HG03175 (cell line): ENCODE results near the gene SLC6A19.

Experiments
- ATAC-seq: cut with Tn5 transposase; IDR thresholded peaks from one replicate; pipeline ENCODE4 v1.9.1; 2021; ENCODE audit warnings: mild to moderate bottlenecking, moderate library complexity; ENCODE audit not compliant: unreplicated experiment

The SLC6A19 gene

DNA sequence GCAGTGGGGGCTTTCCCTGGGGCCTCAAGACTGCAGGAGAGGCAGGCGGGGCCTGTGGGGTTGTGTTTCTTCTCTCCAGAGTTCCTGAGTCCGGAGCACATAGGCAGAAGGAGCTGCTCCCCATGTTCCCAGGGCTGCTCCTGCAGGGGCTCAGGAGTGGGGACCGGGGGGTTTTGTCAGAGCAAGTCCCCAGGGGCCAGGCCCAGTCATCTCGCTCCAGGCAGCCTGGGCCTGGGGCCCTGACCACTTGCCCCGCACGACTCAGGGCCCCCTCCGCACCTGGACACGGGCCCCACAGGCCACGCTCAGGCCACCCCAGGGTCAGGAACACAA lies 22.0 kb upstream of the SLC6A19 start:
- ATAC-seq, result no peak

DNA sequence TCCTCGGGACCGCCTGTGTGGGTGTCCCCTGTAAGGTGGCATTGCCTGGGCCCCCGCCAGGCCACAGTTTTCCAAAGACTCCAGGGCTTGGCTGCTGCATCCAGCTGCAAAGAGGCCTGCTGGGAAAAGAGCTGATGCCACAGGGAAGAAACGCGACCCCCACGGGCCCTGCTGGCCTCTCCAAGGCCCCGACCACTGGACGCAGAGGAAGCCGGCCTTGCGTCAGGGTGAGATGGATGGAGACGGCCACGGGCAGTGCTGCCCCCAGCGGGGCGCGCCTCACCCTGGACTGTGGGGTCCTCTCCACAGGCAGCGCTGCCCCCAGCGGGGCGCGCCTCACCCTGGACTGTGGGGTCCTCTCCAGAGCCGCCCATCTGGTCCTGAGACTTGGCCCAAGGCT lies 21.3 kb upstream of the SLC6A19 start:
- ATAC-seq, result no peak

DNA sequence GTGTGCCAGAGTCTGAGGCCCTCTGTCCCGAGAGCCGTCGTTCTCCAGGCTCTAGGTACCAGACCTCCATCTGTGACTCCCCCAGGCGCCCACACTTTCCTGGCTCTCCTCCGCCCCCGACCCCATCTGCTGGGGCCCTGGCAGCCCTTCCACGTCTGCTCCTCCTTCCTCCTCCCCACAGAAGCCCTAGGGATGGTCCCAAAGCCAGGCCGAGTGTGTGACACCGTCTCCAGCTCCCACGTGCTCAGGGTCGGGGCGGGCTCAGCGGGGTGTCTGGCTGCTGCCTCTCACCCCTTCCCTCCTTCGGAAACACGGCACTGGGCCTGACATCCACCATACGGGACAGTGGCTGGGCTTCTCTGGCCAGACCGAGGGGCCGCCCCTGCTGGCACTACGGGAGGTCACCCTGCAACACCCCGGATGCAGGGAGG lies 20.5 kb upstream of the SLC6A19 start:
- ATAC-seq, result no peak

DNA sequence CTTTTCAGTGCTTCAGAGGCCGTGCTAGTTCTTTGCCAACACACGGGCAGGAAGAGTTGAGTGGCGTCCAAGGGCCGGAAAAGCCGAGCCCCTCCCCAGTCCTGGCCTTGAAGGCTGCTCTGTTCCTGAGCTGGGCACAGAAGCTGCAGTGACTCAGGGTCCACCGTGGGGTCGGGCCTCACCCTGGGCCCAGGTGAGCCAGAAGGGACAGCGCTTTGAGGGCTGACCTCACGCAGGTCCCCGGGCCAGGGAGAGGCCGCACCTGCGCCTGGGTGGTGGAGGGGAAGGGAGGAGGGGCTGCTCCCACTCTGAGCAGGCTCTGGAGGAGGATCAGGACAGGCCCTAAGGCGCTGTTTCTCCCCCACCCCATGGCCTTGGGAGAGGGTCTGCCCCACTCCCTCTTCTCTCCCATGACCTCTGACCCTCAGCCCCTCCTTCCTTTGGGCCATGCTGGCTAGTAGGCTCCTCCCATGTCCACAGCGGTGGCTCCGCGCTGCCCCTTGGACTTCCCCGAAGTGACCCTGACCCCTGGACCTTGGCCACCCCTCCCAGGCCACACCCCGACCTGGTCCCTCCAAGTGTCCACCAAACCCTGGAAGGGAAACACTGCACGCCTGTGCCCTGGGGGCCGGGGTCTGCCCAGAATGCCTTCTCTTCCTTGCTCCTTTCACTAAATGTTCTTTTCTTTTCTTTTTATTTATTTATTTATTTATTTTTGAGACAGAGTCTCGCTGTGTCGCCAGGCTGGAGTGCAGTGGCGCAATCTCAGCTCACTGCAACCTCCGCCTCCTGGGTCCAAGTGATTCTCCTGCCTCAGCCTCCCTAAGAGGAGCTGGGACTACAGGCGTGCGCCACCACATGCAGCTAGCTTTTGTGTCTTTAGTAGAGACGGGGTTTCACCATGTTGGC lies 19.7 kb upstream of the SLC6A19 start:
- ATAC-seq, result no peak

DNA sequence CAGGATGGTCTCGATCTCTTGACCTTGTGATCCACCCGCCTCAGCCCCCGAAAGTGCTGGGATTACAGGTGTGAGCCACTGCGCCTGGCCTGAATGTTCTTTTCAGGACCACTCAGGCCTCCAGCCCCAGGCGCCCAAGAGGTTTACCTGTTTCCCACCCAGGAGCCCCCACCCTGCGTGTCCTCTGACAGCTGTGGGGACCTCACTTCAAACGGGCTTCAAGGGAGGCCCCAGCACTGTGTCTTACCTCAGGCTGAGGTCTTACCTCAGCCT lies 19.1 kb upstream of the SLC6A19 start:
- ATAC-seq, result no peak

DNA sequence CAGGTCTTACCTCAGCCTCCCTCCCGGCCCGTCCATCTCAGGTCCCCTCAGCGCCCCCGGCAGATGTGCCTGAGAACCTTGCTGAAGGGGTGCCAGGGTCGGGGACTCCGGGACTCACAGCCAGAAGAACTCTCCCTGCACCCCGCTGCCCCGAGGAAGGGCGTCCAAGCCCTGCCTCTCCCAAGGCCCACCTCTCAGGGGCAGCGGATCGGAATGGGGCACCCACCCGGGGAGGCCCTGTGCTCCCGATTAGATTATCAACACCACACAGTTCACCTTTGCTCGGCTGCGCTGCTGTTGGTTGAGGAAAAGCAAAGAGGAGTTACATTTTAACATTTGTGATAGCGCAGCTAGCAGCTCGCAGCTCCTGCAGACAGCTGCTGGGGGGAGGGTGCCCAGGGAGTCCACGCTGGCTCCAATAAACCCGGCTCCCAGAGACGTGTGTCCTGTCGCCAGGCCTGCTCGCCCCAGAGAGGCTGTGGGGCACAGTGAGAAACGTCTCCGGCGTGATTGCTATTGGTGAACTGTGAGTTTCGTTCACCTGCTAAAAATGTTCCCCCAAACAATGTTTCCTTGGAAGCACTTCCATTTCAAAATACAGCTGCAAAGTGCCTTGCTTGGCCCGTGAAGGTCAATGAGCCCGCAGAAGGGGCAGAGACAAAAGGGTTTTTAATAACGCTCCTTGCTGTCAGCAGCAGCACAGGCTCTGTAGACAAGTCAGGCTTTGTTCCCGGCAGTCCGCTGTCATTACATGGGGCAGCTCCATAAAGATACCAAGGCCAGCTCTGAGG lies 18.6 kb upstream of the SLC6A19 start:
- ATAC-seq, result no peak

DNA sequence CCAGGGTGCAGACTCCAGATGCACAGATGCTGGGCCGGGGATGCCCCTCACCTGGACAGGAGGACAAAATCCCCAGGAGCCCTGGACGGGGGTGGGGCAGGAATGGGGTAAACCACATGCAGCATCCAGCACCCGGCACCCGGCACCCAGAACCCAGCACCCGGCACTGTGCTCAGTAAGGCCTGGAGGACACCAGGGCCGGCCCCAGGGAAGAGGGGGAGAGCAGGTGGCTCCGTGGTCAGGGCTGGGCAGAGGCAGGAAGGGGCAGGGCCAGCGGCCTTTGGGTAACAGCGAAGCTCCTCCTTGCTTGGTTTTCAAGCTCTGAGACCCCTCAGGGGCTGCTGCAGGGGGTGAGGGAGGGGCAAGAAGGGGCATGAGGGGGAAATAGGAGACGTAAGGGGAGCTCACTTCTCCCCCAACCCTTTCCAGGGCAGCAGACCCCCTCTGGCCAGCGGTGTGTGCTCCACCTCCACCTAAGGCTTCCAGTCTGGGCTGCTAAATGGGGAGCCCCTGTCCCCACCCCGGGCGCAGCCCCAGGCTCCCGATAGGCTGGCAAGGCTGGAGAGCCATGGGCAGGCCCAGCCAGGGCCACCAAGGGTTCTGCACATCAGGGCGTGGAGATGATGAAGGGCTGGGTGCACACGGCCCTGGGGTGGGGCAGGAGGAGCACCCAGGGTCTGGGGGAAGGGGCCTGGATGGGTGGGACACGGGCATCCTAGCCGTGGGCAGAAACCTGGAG lies 17.8 kb upstream of the SLC6A19 start:
- ATAC-seq, result no peak

DNA sequence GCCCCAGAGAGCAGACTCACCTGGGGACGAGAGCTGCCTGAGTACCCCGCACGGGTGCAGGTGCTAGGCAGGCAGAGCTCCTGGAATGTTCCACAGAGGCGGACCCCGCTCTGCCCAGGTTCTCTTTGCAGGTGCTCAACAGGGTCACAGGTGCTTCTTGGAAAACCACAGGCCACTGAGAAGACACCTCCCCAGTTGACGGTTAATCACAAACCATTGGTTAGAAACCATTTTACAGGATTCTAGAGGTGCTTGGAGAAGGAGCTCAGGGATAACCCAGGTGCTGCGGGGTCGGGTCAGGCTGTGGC lies 17.3 kb upstream of the SLC6A19 start:
- ATAC-seq, result no peak

DNA sequence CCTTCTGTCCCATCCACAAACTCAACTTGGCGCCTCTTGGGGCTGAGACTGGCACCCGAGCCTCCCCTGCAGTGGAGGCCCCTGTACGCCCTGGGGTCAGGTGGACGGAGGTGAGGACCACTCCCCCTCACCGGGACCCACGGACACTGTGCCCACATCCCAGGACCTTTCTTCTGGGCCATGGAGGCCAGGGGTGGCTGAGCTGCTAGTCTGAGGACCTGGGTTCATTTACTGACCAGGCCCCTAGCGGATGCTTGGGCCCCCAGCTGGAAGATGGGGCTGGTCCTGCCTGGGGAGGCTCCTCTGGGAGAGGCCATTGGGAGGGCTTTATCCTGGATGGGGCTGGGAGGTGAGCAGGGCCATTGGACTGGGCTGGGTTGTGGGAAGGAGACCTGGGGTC lies 16.9 kb upstream of the SLC6A19 start:
- no peak for ATAC-seq

DNA sequence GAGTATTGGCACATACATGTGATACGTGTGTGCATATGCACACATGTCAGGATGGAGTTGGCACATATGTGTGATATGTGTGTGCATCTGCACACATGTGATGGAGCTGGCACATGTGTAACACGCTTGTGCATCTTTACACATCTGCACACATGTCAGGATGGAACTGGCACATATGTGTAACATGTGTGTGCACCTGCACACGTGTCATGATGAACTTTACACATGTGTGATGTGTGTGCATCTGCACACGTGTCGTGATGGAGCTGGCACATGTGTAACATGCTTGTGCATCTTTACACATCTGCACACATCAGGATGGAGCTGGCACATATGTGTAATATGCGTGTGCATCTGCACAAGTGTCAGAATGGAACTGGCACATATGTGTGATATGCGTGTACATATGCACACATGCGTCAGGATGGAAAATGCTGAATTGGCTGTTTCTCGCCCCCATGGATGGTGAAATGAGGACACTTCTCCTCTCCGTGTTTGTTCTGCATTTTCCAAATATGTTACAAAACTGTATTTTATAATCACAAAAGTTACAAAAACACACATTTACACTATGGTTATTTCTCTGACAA lies 16.3 kb upstream of the SLC6A19 start:
- no peak for ATAC-seq

DNA sequence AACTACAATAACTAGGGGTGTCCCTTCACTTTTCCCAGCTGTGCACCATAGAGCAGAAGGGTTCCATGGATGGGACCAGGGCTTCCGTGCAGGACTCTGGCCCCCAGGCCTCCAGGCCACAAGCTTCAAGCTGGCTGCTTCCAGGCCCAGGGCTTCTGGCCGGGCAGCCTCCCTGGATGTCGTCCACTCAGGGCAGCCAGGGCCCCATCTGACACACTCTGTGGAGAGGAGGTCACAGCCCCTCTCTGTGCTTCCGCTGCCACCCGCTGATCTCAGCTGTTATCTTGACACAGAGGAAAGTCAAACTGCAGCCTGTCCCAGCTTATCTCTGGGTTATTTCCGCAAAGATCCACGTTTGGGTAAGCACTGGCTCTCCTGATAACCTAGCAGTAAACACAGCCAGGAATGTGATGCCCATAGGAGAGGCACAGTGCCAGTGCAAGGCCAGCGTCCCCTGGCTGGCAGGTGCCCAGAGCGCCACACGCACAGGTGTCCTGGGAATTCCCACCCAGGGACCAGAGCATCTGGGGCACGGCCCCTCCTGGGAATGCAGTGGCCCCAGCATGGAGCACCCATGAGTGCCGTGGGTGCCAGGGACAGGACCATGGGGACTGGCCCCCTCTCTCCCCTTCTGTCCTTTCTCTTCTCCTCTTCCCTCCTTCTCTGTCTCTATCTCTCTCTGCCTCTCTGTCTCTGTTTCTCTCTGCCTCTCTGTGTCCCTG lies 15.6 kb upstream of the SLC6A19 start:
- no peak for ATAC-seq

DNA sequence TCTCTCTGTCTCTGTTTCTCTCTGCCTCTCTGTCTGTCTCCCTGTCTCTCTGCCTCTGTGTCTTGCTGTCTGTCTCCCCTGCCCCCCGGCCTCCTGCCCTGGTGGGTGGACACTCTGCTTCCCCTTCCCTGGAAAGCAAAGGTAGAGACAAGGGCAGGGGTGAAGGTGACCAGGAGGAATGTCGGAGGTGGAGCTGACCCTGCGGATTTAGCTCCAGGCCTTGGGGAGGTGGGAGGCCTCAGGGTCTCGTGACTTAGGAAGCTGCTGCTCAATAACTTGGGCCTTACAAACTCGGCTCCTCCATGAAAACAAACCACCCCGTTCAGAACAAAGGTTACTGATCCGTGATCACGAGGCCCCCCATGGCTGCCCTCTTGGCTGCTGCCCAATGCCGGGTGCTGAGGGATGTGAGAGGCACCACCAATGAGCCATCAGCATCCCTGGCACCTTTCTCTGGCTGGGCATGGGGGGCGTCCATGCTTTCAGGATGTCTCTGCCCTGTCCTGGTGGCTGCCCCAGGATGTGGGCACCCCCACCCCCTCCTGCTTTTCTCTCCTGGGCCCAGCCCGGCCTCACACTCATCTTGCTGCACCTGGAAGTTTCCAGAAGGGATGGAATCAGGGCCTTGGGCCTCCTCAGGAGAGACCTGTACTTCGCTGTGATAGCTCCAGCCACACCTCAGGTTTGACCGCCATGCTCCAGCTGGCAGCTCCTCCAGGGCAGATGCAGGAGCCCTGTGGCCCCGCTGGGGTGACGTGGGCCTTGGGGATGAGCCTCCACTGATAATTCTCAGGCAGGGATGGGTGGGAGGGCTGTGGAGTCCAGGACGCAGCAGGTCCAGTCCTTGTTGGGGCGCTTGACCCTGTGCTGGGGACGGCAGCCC lies 14.8 kb upstream of the SLC6A19 start:
- no peak for ATAC-seq

DNA sequence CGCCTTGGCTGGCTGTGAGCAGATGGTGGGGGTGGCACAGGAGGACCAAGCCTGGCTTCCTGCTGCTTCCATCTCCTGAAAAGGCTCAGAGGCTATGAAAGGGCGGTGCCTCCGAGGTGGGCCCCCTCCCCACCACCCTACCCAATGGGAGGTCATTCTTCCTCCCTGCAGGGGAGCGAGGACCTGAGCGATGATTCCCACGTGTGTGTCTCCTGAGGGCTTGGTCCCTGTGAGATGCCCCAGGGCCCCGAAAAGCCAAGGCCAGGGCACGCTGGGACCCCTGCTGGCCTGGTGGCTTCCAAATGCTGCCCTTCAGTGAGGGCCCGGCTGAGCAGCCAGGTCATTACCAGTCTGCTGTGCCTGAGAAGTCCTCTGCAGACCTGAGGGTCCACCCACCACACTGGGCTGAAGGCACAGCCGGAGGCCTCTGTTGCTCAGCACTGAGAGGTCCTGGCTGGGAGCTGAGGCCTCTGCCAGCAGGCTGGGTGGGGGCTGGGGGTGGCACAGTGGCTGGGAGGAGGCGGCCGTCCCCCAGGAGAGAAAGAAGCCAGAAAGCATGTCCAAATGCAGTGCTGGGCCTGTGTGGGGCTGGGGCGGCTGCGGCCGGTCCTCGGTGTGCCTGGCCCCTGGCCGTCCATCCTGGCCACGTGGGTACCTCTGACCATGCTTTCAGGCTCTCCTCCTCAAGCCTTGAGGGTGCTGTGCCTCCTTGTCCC lies 14.0 kb upstream of the SLC6A19 start:
- no peak for ATAC-seq

DNA sequence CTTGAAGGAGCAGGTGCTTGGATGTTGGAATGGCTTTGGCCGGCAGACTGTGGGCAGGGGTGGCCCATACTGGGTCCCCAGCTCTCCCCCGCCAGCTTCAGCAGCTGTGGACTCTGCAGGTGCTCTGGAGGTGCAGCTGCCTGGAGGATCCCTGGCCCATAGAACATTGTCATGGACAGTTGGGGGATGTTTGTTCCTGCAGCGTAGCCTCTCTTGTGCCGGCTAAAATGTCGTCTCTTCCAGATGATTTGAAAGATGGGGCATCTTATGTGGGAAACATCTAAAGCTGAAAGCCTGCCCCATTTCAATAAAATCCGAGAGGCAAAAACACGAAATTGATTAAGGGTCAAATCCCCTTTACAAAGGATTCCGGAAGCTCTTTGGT lies 13.5 kb upstream of the SLC6A19 start:
- ATAC-seq, result no peak

DNA sequence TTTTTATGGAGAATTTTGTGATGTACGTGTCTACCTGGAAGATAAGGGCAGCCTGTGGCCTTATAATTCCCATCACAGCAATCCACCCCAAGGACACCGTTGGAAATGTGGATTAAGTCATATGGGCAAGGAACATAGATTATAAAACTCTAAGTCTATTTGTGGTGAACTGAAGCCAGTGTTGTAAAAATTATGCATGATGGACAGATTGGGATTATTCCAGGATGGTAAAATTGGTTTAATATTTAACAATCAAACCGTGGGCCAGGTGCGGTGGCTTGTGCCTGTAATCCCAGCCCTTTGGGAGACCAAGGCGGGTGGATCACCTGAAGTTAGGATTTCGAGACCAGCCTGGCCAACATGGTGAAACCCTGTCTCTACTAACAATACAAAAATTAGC lies 12.9 kb upstream of the SLC6A19 start:
- no peak for ATAC-seq

DNA sequence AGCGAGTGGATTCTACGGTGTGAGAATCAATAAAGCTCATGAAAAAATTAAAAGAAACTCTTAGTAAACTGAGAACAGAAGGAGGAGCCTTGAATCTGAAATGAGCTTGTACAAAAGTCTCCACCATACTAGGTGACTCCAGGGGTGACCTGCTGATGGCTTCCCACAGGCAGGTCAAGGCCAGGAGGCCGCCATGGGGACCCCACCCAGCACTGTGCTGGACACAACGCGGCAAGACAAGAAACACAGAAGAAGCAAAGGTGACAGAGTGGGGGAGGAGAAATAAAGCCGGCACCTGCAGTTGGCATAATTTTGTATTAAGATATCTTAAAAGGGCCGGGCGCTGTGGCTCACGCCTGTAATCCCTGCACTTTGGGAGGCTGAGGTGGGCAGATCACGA lies 12.1 kb upstream of the SLC6A19 start:
- ATAC-seq, result no peak

DNA sequence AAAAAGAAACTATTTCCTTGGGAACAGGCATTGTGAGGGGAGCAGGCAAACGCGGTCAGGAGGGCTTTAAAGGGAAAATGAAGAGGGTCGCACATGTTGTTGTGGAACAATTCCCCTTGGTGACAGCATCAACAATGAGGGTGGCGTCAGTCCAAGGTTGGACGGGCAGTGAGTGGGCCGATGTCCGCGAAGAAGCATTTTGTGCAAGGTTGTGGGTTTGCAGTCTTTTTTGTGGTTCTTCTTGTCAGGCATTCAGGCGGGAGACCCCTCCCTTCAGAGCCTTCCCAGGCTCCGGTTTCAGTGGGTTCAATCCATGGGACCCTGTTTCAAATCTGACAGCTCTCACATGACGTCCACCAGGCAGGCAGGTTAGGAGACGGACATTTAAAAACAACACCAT lies 11.1 kb upstream of the SLC6A19 start:
- ATAC-seq, result no peak

DNA sequence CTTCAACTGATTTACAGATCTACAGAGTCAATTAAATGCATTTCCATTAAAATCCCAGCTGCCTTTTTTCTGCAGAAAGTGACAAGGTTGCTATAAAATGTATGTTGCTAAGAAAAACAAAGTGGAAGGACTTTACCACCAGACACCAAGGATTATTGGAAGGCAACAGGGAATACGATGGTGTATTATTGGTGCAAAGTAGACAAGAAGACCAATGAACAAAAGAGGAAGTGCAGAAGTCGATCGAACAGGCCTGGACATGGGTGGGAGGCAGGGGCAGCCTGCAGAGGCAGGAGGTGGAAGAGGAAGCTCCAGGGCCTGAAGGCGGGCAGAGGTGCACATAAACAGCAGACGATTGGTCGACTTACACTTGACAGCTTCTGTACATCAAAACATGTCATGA lies 10.6 kb upstream of the SLC6A19 start:
- ATAC-seq, result no peak

DNA sequence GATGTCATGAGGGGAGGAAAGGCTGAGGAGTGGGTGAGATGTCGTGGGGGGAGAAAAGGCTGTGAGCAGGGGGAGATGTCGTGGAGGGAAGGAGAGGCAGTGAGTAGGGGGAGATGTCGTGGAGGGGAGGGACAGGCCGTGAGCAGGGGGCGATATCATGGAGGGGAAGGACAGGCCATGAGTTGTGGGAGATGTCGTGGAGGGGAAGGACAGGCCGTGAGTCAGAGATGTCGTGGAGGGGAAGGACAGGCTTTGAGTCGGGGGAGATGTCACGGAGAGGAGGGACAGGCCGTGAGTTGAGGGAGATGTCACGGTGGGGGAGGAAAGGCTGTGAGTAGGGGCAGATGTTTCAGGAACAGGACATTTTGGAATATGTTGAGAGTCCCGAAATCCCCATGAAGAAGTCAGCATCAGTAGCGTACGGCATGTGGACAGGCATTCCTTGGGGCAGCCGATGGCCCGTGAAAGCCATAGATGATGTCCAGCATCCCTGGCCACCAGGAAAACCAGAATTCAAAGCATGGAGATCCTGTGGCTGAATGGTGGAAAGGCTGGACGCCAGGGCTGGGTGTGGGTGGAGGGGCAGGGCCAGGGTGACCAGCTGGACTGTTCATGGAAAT lies 8.3 kb upstream of the SLC6A19 start:
- ATAC-seq, result no peak
